Measurements from ENCODE around the gene JMJD8. TPM values are rescaled to one million over a fixed set of nuclear protein-coding genes. Genes with fewer than 3 reads are reported as not detected.

The JMJD8 gene
- total and polyA plus RNA-seq, 2 experiments from 2014 or later = 48.5 to 82.5 TPM

DNA sequence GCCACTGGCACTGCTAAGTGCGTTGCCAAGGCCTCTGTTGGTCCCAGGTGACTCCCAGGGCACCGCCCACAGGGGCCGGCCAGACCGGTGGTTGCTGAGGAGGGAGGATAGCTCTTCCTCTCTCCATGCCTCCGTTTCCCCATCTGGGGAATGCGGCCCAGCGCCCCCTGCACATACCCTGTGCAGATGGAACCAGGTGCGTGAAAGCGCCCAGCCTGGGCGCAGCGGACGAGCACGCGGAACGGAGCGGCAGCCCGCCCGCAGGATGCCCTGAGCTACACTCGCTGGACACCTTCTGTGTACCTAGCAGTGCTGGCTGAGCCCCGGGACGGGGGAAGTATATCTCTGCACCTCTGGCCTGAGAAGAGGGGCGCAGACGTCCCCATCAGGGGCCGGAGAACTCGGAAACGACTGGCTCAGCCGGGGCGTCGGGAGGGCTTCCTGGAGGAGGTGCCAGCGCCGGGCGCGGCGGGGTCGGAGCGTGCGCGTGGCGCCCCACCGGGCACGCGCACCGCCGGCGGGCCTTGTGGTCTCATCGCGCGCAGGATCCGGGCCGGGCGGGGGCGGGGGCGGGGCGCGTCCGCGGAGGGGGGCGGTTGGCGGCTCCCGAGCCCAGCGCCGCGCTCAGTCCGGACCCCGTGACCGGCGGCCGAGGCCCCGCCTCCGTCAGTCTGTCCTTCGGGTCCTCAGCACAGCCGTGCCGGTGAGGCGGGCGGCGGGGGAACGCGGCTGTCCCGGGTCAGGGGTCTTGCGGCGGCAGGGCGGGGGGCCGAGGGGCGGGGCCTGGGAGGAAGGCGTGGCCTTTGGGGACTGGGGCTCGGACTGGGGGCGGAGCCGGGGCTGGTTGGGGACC lies 42.5 kb upstream of the JMJD8 start, which contains the start of the genes CCDC78 and HAGHL:
Gene CCDC78 (minus strand): TSS at position 6 of the 853 bp plus-strand sequence. CDS start 76 bp downstream, outside the sequence.
Gene HAGHL (plus strand): TSS at position 669 of the 853 bp plus-strand sequence. CDS start 404 bp downstream, outside the sequence.
- H3K27me3 ChIP-seq (ENCODE audit: insufficient read depth) = peaks cover 14% of the 10 kb centered on the region; the same call in 1 of the 2 replicates
- no peaks in the 10 kb centered on the region for H3K4me1 ChIP-seq (ENCODE audit: insufficient read depth)
- H3K27me3 Mint-ChIP-seq (ENCODE audit: insufficient read depth, low read depth, poor library complexity) = peaks cover 18% of the 10 kb centered on the region
- no peaks in the 10 kb centered on the region for H3K9me2 ChIP-seq (ENCODE audit: insufficient read depth)
- H2AFZ ChIP-seq = peak within 1 kb of the TSS; percentile 80
- peak; percentile 38 for TF ChIP-seq POLR2AphosphoS5 (IDR thresholded peaks at IDR 0.05; ENCODE audit: low read depth)
- TF ChIP-seq CTCF (conservative IDR thresholded peaks at IDR 0.05; ENCODE audit: low read depth in 2 of 2) = peak in 1 of 2 experiments; percentile 6; a peak in 1 of 4 replicates
- no peak for TF ChIP-seq JUNB (IDR thresholded peaks at IDR 0.05; ENCODE audit: unreplicated experiment)
- no peaks in the 10 kb centered on the region for H3K79me2 ChIP-seq (replicated peaks; ENCODE audit: insufficient read depth)
- no peaks in the 10 kb centered on the region for H3K4me1 Mint-ChIP-seq
- H3K27ac ChIP-seq (ENCODE audit: low read depth) = no peak within 1 kb of the TSS
- peaks cover 12% of the 10 kb centered on the region for H3F3A ChIP-seq (replicated peaks; ENCODE audit: low read depth)
- peak within 1 kb of the TSS; percentile 71 for H3K4me3 ChIP-seq
- no peaks in the 10 kb centered on the region for H3K36me3 ChIP-seq (ENCODE audit: insufficient read depth)
- H3K27ac Mint-ChIP-seq = no peak within 1 kb of the TSS
- peak within 1 kb of the TSS; percentile 67 for H3K4me3 Mint-ChIP-seq
- H3K9me3 Mint-ChIP-seq = no peaks in the 10 kb centered on the region
- H3K4me2 ChIP-seq = peak within 1 kb of the TSS; percentile 87
- no peaks in the 10 kb centered on the region for H4K20me1 ChIP-seq (replicated peaks; ENCODE audit: insufficient read depth)
- H3K36me3 Mint-ChIP-seq (ENCODE audit: low read depth) = no peaks in the 10 kb centered on the region
- DNase-seq (ENCODE audit: low spot score) = peak; percentile 82
- peak; percentile 21 for ATAC-seq

DNA sequence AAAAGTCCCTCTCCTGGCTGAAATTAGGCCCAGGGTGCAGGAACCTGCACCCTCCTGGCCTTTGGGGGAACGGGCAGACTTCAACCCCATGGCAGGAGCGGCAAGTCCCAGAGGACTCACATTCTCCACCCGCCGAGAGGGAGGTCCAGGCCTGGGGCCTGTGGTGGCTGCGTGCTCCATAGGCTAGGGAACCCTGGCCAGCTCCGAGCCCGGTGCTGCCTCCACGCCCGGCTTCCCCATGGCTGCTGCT lies 42.0 kb upstream of the JMJD8 start:
- peaks cover 14% of the 10 kb centered on the region; the same call in 1 of the 2 replicates for H3K27me3 ChIP-seq (ENCODE audit: insufficient read depth)
- no peaks in the 10 kb centered on the region for H3K79me2 ChIP-seq (replicated peaks; ENCODE audit: insufficient read depth)
- ATAC-seq (no peak), DNase-seq (ENCODE audit: low spot score) (no peak)
- H3K4me3 ChIP-seq = peak overlapping the region; percentile 71
- H3K36me3 Mint-ChIP-seq (ENCODE audit: low read depth) = no peaks in the 10 kb centered on the region
- no peaks in the 10 kb centered on the region for H3K36me3 ChIP-seq (ENCODE audit: insufficient read depth)
- H3K27me3 Mint-ChIP-seq (ENCODE audit: insufficient read depth, low read depth, poor library complexity) = peaks cover 18% of the 10 kb centered on the region
- no peak overlapping the region for H3K27ac ChIP-seq (ENCODE audit: low read depth)
- no peak overlapping the region for H3K27ac Mint-ChIP-seq
- H3K4me2 ChIP-seq = peak overlapping the region; percentile 87
- no peaks in the 10 kb centered on the region for H3K9me3 Mint-ChIP-seq
- H3K4me3 Mint-ChIP-seq = peak overlapping the region; percentile 67; the same call in 1 of the 3 replicates
- no peaks in the 10 kb centered on the region for H3K4me1 ChIP-seq (ENCODE audit: insufficient read depth)
- H4K20me1 ChIP-seq (replicated peaks; ENCODE audit: insufficient read depth) = no peaks in the 10 kb centered on the region
- no peak for TF ChIP-seq NANOG (IDR thresholded peaks at IDR 0.05; ENCODE audit: borderline replicate concordance)
- H2AFZ ChIP-seq = peak overlapping the region; percentile 80; the same call in 1 of the 2 replicates
- H3K9me2 ChIP-seq (ENCODE audit: insufficient read depth) = no peaks in the 10 kb centered on the region
- no peaks in the 10 kb centered on the region for H3K4me1 Mint-ChIP-seq
- peaks cover 12% of the 10 kb centered on the region for H3F3A ChIP-seq (replicated peaks; ENCODE audit: low read depth)

GRCh38 chr16:725463-726187 lies 41.5 kb upstream of the JMJD8 start:
- Mint-ChIP-seq H3K27me3 (ENCODE audit: insufficient read depth, low read depth, poor library complexity) (peaks cover 18% of the 10 kb centered on the region), H3K9me3 (no peaks in the 10 kb centered on the region), H3K27ac (no peak overlapping the region), H3K4me3 (no peak overlapping the region), H3K36me3 (ENCODE audit: low read depth) (no peaks in the 10 kb centered on the region), H3K4me1 (no peaks in the 10 kb centered on the region)
- no peak for DNase-seq (ENCODE audit: low spot score)
- Histone ChIP-seq H3K27me3 (ENCODE audit: insufficient read depth) (peaks cover 14% of the 10 kb centered on the region; the same call in 1 of the 2 replicates), H3K79me2 (replicated peaks; ENCODE audit: insufficient read depth) (no peaks in the 10 kb centered on the region), H3K27ac (ENCODE audit: low read depth) (no peak overlapping the region), H3K4me3 (peak overlapping the region; percentile 71; the same call in 1 of the 2 replicates), H3K9me2 (ENCODE audit: insufficient read depth) (no peaks in the 10 kb centered on the region), H3F3A (replicated peaks; ENCODE audit: low read depth) (peaks cover 12% of the 10 kb centered on the region), H3K4me1 (ENCODE audit: insufficient read depth) (no peaks in the 10 kb centered on the region), H3K4me2 (peak overlapping the region; percentile 87), H4K20me1 (replicated peaks; ENCODE audit: insufficient read depth) (no peaks in the 10 kb centered on the region), H3K36me3 (ENCODE audit: insufficient read depth) (no peaks in the 10 kb centered on the region), H2AFZ (no peak overlapping the region)
- no peak for ATAC-seq
- no peak for TF ChIP-seq CREB1 (CRISPR knock-in tag; IDR thresholded peaks at IDR 0.05; ENCODE audit: low read depth)
- no peak for TF ChIP-seq ZNF331 (CRISPR knock-in tag; IDR thresholded peaks at IDR 0.05; ENCODE audit: low read depth)
- TF ChIP-seq ZNF114 (CRISPR knock-in tag; IDR thresholded peaks at IDR 0.05) = no peak
- no peak for TF ChIP-seq EZH2 (IDR thresholded peaks at IDR 0.05; ENCODE audit: low read depth, unreplicated experiment)
- TF ChIP-seq JUNB (IDR thresholded peaks at IDR 0.05; ENCODE audit: unreplicated experiment) = no peak
- TF ChIP-seq CTCF (conservative IDR thresholded peaks at IDR 0.05; ENCODE audit: low read depth in 2 of 2) = no peak
- TF ChIP-seq ETS1 (IDR thresholded peaks at IDR 0.05) = no peak
- no peak for TF ChIP-seq NANOG (IDR thresholded peaks at IDR 0.05; ENCODE audit: borderline replicate concordance)
